ENCODE measurements around the gene ARF3.

Gene ARF3

DNA sequence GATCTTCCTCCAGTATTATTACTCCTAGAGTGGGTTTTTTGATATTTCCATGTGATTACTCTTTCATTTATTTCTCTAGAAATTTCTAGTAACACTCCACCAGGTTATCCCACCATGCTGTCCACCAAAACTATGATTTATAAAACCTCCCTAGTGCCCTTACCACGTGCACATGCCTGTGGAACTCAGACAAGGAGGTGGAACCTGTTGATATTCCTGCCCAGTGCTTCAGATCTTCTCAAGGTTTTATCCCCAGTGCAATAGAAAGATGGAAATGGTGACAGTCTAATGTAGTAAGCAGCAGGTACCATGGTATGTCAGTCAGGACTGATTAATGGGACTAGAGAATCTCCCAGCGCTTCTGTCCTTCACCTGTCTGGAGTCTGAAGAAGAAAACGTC is 3.5 kb upstream of the ARF3 start:
- peaks cover 14% of the 10 kb centered on the region for H3K79me2 ChIP-seq (ENCODE audit: insufficient read depth, low read length)
- H3K4me1 ChIP-seq (ENCODE audit: insufficient read depth, low read length, poor library complexity, severe bottlenecking), result peaks cover 4% of the 10 kb centered on the region
- H3K27me3 ChIP-seq (ENCODE audit: insufficient read depth, low read length, poor library complexity, severe bottlenecking), result no peaks in the 10 kb centered on the region
- no peak overlapping the region for H3K4me2 ChIP-seq (ENCODE audit: low read depth, low read length, poor library complexity, severe bottlenecking)
- no peaks in the 10 kb centered on the region for H3F3A ChIP-seq (ENCODE audit: low read depth)
- TF ChIP-seq, protein P1, sequence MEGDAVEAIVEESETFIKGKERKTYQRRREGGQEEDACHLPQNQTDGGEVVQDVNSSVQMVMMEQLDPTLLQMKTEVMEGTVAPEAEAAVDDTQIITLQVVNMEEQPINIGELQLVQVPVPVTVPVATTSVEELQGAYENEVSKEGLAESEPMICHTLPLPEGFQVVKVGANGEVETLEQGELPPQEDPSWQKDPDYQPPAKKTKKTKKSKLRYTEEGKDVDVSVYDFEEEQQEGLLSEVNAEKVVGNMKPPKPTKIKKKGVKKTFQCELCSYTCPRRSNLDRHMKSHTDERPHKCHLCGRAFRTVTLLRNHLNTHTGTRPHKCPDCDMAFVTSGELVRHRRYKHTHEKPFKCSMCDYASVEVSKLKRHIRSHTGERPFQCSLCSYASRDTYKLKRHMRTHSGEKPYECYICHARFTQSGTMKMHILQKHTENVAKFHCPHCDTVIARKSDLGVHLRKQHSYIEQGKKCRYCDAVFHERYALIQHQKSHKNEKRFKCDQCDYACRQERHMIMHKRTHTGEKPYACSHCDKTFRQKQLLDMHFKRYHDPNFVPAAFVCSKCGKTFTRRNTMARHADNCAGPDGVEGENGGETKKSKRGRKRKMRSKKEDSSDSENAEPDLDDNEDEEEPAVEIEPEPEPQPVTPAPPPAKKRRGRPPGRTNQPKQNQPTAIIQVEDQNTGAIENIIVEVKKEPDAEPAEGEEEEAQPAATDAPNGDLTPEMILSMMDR (conservative IDR thresholded peaks at IDR 0.05; ENCODE audit: low read length), result no peak
- H3K9me2 ChIP-seq (replicated peaks; ENCODE audit: low read depth, low read length), result no peaks in the 10 kb centered on the region
- H3K36me3 ChIP-seq (ENCODE audit: insufficient read depth, low read length), result no peaks in the 10 kb centered on the region
- peaks cover 4% of the 10 kb centered on the region for H4K20me1 ChIP-seq (ENCODE audit: insufficient read depth, low read length, poor library complexity, severe bottlenecking)
- no peak overlapping the region for H2AFZ ChIP-seq (ENCODE audit: low read length)
- no peak overlapping the region for H3K9ac ChIP-seq (ENCODE audit: low read depth, low read length, poor library complexity, severe bottlenecking)
- H3K9me3 ChIP-seq (ENCODE audit: insufficient read depth, low read depth, low read length), result no peaks in the 10 kb centered on the region
- H3K4me3 ChIP-seq (ENCODE audit: low read length, poor library complexity, severe bottlenecking), result no peak overlapping the region

DNA sequence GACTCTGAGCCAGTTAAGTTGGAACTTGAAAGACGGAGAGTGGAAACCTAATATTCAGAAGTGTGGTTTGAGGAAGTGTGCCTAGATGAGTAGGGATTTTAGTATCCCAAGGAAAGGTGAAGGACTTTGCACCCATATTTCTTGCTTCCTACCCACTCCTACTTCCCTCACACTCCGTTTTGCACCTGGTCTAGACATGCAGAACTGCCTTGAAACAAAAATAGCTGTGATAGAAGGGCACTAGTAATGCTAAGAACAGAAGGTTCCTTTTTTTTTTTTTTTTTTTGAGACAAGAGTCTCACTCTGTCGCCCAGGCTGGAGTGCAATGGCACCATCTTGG is 732 bp upstream of the ARF3 start:
- peaks cover 30% of the 10 kb centered on the region for H3K4me1 ChIP-seq (ENCODE audit: insufficient read depth, low read length, poor library complexity, severe bottlenecking)
- H3K27me3 ChIP-seq (ENCODE audit: insufficient read depth, low read length, poor library complexity, severe bottlenecking), result no peaks in the 10 kb centered on the region
- H3K9me2 ChIP-seq (replicated peaks; ENCODE audit: low read depth, low read length), result no peaks in the 10 kb centered on the region
- no peaks in the 10 kb centered on the region for H3F3A ChIP-seq (ENCODE audit: low read depth)
- peaks cover 30% of the 10 kb centered on the region for H4K20me1 ChIP-seq (ENCODE audit: insufficient read depth, low read length, poor library complexity, severe bottlenecking)
- H2AFZ ChIP-seq (ENCODE audit: low read length), result peak overlapping the region; percentile 87
- no peaks in the 10 kb centered on the region for H3K9me3 ChIP-seq (ENCODE audit: insufficient read depth, low read depth, low read length)
- peak overlapping the region; percentile 91 for H3K4me2 ChIP-seq (ENCODE audit: low read depth, low read length, poor library complexity, severe bottlenecking)
- TF ChIP-seq, protein P1 (conservative IDR thresholded peaks at IDR 0.05; ENCODE audit: low read length), result no peak
- TF ChIP-seq EZH2phosphoT487 (IDR thresholded peaks at IDR 0.05; ENCODE audit: borderline replicate concordance), result no peak
- H3K4me3 ChIP-seq (ENCODE audit: low read length, poor library complexity, severe bottlenecking), result peak overlapping the region; percentile 93
- H3K36me3 ChIP-seq (ENCODE audit: insufficient read depth, low read length), result no peaks in the 10 kb centered on the region
- peaks cover 42% of the 10 kb centered on the region for H3K79me2 ChIP-seq (ENCODE audit: insufficient read depth, low read length)
- peak overlapping the region; percentile 93 for H3K9ac ChIP-seq (ENCODE audit: low read depth, low read length, poor library complexity, severe bottlenecking)

DNA sequence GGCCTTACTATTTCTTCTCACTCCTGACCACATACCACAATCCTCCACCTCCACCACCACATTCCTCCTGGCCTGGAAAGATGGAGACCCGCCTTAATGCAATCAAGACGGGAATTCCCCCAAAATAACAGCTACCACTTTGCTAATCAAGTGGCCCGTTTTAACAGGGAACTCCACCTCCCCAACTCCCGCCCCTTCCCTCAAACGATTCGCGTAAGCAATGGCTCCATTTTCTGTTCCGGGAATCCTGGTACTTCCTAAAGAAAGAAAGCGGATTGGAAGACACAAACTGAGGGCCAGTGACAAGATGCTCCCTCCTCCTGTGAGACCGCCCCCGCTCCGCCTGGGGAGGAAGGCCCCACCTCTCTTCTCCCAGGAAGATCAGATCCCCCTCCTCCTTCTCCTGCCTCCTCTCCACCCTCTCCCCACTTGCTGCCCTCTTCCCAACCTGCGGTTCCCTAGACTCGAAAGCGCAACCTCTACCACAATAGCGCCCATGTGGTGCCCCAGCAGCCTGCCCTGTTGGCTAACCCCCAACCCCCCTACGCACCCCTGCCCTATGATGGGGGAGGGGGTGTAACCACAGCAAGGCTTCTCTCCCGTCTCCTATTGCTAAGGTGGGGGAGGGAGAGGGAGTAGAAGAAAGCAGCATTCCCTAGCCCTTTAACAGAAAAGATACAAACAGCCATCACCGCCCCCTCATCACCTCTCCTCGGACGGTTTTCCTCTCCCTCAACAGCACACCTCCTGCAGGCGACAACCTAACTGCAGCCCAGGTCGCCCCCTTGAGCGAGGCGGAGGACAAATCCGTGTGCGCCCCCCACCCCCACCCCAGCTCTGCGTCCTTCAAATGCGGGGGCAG is 777 bp downstream of the ARF3 start:
- Histone ChIP-seq H2AFZ (ENCODE audit: low read length) (peak overlapping the region; percentile 87), H3K27me3 (ENCODE audit: insufficient read depth, low read length, poor library complexity, severe bottlenecking) (no peaks in the 10 kb centered on the region), H3K4me1 (ENCODE audit: insufficient read depth, low read length, poor library complexity, severe bottlenecking) (peaks cover 38% of the 10 kb centered on the region), H3F3A (ENCODE audit: low read depth) (no peaks in the 10 kb centered on the region), H3K9ac (ENCODE audit: low read depth, low read length, poor library complexity, severe bottlenecking) (peak overlapping the region; percentile 93), H3K4me3 (ENCODE audit: low read length, poor library complexity, severe bottlenecking) (peak overlapping the region; percentile 93), H3K4me2 (ENCODE audit: low read depth, low read length, poor library complexity, severe bottlenecking) (peak overlapping the region; percentile 91), H3K36me3 (ENCODE audit: insufficient read depth, low read length) (no peaks in the 10 kb centered on the region), H3K79me2 (ENCODE audit: insufficient read depth, low read length) (peaks cover 54% of the 10 kb centered on the region), H3K9me3 (ENCODE audit: insufficient read depth, low read depth, low read length) (no peaks in the 10 kb centered on the region), H4K20me1 (ENCODE audit: insufficient read depth, low read length, poor library complexity, severe bottlenecking) (peaks cover 35% of the 10 kb centered on the region), H3K9me2 (replicated peaks; ENCODE audit: low read depth, low read length) (no peaks in the 10 kb centered on the region)
- TF ChIP-seq, protein P1 (conservative IDR thresholded peaks at IDR 0.05; ENCODE audit: low read length), result peak; percentile 46
- TF ChIP-seq EZH2phosphoT487 (IDR thresholded peaks at IDR 0.05; ENCODE audit: borderline replicate concordance), result no peak
